GM19043 (cell line): ENCODE measurements around the gene GAS7.
"Not testable (repeated sequence)": the region's sequence is repeated elsewhere in the genome, so short reads cannot be mapped to it uniquely, and the experiment has no call there.

Experiments
- ATAC-seq: cut with Tn5 transposase; IDR thresholded peaks from one replicate; pipeline ENCODE4 v1.9.1; 2021; ENCODE audit warnings: low read depth; ENCODE audit not compliant: unreplicated experiment

The GAS7 gene

DNA sequence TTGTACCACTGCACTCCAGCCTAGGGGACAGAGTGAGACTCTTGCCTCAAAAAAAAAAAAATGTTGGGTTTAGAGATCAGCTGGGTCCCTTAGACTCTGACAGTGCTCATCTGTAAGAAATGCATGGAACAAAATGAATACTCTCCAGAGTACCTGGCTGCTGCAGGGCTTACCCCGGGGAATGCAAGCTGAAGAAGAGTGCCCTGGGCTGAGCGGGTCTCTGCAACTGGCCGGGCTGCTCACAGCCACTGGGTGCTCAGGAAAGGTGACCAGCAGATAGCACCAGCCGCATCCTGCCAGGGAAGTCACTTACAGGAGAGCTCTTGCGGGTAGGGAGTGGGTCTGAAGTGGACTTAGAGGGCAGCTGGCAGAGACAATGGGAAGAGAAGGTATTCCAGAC lies 82.1 kb downstream of the GAS7 start:
- no peak for ATAC-seq

GRCh38 chr17:10115536-10115932 lies 82.9 kb downstream of the GAS7 start:
- no peak for ATAC-seq

DNA sequence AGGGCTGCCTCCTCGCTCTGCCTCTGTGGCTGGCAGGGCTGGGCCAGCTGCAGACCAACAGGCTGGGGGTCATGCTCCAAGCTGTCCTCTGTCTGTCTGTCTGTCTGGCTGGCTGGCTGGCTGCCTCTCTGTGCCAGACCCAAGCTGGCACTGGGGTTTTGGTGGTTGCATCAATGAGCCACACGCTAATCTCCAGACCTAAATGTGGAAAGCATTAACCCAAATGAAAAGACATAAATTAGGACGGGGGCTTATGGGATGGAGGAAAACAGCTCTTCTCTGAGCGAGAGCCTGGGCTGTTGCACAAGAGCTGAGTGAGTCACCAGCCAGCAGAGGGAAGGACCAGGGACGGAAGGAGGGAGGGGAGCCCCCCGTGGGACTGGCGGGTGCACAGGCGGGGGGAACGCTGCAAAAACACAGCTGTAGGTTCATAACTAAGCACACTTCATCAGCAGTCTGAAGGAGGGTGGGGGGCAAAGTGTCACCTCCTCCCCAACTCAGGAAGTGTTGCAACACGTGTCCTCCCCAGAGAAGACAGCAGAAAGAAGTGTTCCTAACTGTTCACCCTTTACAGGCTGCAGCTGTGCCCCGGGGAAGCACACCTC lies 83.4 kb downstream of the GAS7 start:
- peak; percentile 46 for ATAC-seq

DNA sequence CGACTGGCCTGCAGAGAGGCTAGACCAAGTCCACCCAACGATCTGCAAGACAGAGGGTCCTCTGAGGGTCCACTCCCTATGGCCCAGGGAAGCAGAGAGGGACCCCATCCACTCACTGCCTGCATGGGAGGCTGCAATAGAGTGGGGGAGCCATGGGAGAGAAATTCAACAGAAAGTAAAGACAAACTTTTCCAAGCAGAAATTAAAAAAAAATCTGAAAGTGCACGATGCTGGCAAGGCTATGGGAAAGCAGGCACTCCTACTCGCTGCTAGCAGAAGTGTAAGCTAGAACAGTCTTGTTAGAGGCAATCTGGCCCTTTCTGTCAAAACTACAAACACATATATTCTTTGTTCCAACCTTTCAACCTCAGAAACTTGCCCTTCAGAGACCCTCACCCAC lies 85.4 kb downstream of the GAS7 start:
- ATAC-seq: no peak

GRCh38 chr17:10111907-10112452 lies 86.4 kb downstream of the GAS7 start:
- ATAC-seq: no peak

- ATAC-seq: no peak
Observed at GRCh38 chr17:10109146-10109545, 89.3 kb downstream of the GAS7 start.

GRCh38 chr17:10107316-10108165 lies 90.9 kb downstream of the GAS7 start:
- no peak for ATAC-seq

DNA sequence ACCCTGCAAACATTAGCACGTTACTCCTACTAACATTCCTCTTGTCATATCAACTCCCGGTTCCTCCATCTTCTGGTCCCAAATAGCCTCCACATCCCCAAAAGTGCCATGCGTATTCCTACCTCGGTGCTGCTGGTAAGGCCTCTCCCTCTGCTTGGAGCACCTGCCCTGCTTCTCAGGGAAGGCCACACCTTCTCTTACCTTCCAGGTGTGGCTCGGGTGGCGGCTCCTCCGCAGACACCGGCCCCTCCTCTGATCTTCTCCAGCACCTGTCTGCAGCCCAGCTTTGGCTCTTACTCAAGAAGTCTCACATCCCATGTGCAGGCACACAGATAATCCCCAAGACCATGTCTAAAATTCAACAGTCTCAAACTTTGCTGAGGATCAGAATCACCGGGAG lies 92.3 kb downstream of the GAS7 start:
- no peak for ATAC-seq

DNA sequence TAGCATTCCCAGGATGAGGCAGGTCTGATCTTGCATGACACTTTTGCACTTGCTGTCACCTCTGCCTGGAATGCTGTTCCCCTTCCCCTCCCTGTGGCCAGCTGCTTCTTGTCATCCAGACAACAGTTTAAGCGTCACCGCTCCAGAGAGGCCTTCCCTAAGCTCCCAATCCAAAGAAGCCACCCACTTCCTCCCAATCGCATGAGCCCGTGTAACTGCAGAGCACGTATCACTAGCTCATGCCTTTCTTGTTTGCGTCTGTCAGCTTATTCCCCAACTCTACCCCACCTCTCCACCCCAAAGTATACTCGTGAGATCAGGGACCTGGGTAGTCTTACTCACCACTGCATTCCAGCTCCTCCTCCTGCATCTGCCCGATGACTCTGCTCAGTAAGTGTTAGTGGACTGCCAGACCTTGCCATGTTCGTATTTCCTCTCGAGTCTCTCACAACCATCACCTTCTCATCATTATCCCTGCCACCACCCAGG lies 92.8 kb downstream of the GAS7 start:
- no peak for ATAC-seq

DNA sequence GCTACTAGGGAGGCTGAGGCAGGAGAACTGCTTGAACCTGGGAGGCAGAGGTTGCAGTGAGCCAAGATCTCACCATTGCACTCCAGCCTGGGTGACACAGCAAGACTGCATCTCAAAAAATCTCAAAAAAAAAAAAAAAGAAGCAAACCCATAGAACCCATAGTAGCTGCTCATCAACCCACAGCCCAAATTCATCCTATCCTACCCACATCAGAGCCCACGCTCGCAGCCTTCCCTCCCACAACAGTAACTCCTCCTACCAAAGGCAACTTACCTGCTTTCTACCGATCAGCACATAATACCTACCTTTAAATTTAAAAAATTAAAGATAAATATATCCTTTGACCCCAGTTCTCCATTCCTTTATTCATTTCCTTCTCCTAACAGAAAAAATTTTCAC lies 94.7 kb downstream of the GAS7 start:
- ATAC-seq: no peak

DNA sequence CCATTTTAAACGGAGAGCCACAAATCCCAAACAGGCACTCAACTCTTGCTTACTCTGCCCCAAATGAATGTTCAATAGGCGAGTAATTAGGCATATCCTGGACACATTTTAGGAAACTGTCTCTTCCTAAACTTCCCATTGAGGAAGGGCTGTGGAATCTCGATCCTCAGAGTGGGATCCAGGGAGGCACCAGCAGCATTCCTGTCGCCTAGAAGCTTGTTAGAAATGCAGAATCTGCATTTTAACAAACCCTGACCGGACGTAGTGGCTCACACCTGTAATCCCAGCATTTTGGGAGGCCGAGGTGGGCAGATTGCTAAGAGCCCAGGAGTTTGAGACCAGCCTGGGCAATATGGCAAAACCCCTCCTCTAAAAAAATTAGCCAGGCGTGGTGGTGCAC lies 95.6 kb downstream of the GAS7 start:
- no peak for ATAC-seq

- ATAC-seq: no peak
Observed at GRCh38 chr17:10099051-10099571, 99.3 kb downstream of the GAS7 start.

DNA sequence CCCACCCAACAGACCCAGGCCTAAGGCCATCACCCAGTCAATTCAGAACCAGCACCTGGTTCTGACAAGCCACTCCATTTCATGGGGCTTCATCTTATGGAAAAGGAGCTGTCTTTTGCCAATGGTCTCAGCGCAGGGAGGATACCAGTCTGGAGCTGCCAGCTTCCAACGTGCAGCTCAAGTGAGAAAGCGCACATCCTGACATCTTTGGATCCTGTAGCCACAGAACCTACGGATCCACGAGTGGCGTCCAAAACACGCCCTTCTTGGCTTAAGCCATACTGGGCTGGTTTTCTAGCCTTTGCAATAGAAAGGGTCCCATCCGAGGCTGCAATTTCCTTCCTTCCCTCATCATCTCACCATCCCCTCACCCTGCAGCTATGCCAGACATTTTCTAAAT lies 101.8 kb downstream of the GAS7 start:
- ATAC-seq: no peak

GRCh38 chr17:10095295-10095694 lies 103.1 kb downstream of the GAS7 start:
- not testable (repeated sequence) for ATAC-seq

- no peak for ATAC-seq
Observed at GRCh38 chr17:10094797-10095196, 103.6 kb downstream of the GAS7 start.

DNA sequence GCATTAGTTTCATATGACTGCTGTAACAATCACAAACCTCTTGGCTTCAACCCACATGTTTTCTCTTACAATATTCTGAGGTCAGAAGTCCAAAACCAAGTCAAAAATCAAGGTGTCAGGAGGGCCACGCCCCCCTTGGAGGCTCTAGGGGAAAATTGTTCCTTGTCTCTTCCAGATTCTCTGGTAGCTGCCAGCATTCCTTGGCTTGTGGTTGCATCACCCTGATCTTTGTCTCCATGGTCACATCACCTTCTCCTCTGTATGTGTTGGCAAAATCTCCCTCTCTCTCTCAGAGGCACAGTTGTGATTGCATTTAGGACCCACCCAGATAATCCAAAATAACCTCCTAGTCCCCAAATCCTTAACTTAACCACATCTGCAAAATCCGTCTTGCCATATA lies 105.8 kb downstream of the GAS7 start:
- ATAC-seq: no peak

GRCh38 chr17:10091046-10091445 lies 107.4 kb downstream of the GAS7 start:
- no peak for ATAC-seq

DNA sequence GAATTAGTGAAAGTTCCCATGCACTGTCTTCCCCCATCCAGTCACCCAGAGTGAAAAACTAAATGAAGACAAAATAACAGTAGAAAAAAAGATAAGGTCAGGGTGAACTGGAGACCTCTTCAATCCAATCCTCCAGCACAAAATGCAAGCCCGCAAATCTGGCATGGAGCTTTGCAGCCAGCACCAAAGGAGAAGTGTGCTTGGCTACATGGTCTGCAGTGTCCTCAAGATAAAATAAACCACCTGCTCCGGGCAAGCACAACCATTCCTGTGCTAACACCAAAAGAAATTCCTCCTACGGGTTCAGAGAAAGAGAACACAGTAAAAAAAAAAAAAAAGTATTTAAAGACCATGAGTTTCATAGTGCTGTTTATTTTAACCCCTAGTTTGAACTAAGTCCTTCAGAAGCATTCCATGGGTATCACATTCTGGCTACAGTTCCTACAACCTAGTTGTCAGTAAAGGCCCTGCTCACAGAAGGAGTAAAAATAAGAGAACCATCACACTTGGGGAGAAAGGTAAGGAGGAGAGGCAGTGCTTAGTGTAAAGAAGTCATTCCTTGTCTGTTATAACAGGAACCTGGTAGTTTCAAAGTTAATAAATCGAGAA lies 109.1 kb downstream of the GAS7 start:
- no peak for ATAC-seq

DNA sequence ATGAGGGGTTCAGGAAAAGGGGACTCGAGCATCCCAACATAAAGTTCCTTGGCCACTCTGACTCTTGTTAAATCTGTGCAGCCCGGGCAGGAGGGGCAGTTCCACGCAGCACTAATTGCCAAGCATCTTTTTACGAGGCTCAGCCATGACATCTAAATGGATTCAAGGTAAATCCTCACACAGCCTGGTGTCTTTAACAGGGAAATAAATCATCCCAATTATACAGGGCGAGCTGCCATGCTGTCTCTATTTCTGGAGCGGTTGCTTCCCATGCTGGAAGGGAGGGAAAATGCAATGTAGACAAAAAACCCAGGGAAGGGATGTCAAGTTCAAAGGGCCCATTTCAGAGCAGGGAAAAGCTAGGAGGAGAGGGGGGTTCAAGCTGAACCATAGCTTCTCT lies 110.0 kb downstream of the GAS7 start:
- ATAC-seq: no peak

GRCh38 chr17:10087355-10087754 lies 111.1 kb downstream of the GAS7 start:
- ATAC-seq: no peak

DNA sequence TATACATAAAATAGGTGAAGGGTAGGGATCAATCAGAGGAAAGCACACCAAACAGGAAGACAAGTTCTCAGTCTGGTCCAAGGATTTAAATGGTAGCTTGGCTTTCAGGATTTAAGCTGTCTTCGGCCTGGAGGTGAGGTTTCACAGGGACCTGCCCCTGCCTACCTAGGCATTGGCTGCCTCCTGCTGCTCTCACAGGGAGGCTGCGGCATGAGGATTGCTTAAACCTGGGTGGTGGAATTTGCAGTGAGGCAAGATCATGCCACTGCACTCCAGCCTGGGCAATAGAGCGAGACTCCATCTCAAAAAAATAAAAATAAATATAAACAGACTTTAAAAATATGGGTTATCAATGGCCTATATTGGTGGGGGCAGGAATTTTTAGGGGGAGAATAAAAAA lies 114.5 kb downstream of the GAS7 start:
- ATAC-seq: no peak
